ENCODE results near the gene ZFP1. TPM values are rescaled to one million over a fixed set of nuclear protein-coding genes. Genes with fewer than 3 reads are reported as not detected.

ZFP1 gene
- polyA plus RNA-seq (2012; ENCODE audit: insufficient read depth, insufficient read length, low read depth), result 34.8 TPM

GRCh38 chr16:75148311-75149195 is at the start of gene ZFP1:
Gene ZFP1 (plus strand): TSS chr16:75148524. CDS start chr16:75152952, 4,428 bp downstream.
- Histone ChIP-seq H3K36me3 (peaks cover 13% of the 10 kb centered on the region; the same call in 1 of the 2 replicates), H3K4me3 (ENCODE audit: low read depth, low read length) (peak within 1 kb of the TSS; percentile 88), H3K27me3 (no peaks in the 10 kb centered on the region), H3K4me1 (no peaks in the 10 kb centered on the region), H3K9me3 (no peaks in the 10 kb centered on the region)
- TF ChIP-seq CTCF (IDR thresholded peaks at IDR 0.05; ENCODE audit: low read depth, low read length), result no peak
- peak; percentile 96 for DNase-seq

- no peak for DNase-seq
- H3K9me3 ChIP-seq, result no peaks in the 10 kb centered on the region
- H3K27me3 ChIP-seq, result no peaks in the 10 kb centered on the region
- no peak for TF ChIP-seq CTCF (IDR thresholded peaks at IDR 0.05; ENCODE audit: low read depth, low read length)
- no peaks in the 10 kb centered on the region; the same call in 1 of the 2 replicates for H3K36me3 ChIP-seq
- H3K4me1 ChIP-seq, result peaks cover 11% of the 10 kb centered on the region
- no peak overlapping the region for H3K4me3 ChIP-seq (ENCODE audit: low read depth, low read length)
Measured at GRCh38 chr16:75099075-75099667, 49.2 kb upstream of the ZFP1 start.

- DNase-seq, result no peak
- H3K4me1 ChIP-seq, result peaks cover 17% of the 10 kb centered on the region
- no peak overlapping the region for H3K4me3 ChIP-seq (ENCODE audit: low read depth, low read length)
- no peaks in the 10 kb centered on the region for H3K27me3 ChIP-seq
- H3K9me3 ChIP-seq, result no peaks in the 10 kb centered on the region
- no peak for TF ChIP-seq CTCF (IDR thresholded peaks at IDR 0.05; ENCODE audit: low read depth, low read length)
- no peaks in the 10 kb centered on the region; the same call in 1 of the 2 replicates for H3K36me3 ChIP-seq
Measured at GRCh38 chr16:75099738-75100602, 48.4 kb upstream of the ZFP1 start.

- no peaks in the 10 kb centered on the region for H3K36me3 ChIP-seq
- no peaks in the 10 kb centered on the region for H3K9me3 ChIP-seq
- TF ChIP-seq CTCF (IDR thresholded peaks at IDR 0.05; ENCODE audit: low read depth, low read length), result no peak
- H3K4me1 ChIP-seq, result peaks cover 20% of the 10 kb centered on the region
- DNase-seq, result no peak
- H3K4me3 ChIP-seq (ENCODE audit: low read depth, low read length), result no peak overlapping the region
- H3K27me3 ChIP-seq, result no peaks in the 10 kb centered on the region
Measured at GRCh38 chr16:75100603-75100990, 47.7 kb upstream of the ZFP1 start.

- Histone ChIP-seq H3K4me1 (peaks cover 29% of the 10 kb centered on the region), H3K27me3 (no peaks in the 10 kb centered on the region), H3K36me3 (no peaks in the 10 kb centered on the region), H3K9me3 (no peaks in the 10 kb centered on the region), H3K4me3 (ENCODE audit: low read depth, low read length) (no peak overlapping the region)
- no peak for TF ChIP-seq CTCF (IDR thresholded peaks at IDR 0.05; ENCODE audit: low read depth, low read length)
- DNase-seq, result no peak
Measured at GRCh38 chr16:75101635-75102034, 46.7 kb upstream of the ZFP1 start.

Data from BE2C (cell line).